SH-SY5Y (cell line): ENCODE results near the gene GRAP2.

Source experiments
- GATA2 ChIP-seq: IDR thresholded peaks from 2 replicates; pipeline ENCODE4 v1.6.1; 2011; ENCODE audit warnings: mild to moderate bottlenecking, low read depth, low read length
- GATA3 ChIP-seq: IDR thresholded peaks from 2 replicates; pipeline ENCODE4 v1.6.1; 2011; ENCODE audit warnings: low read depth, mild to moderate bottlenecking, low read length, moderate library complexity

GRCh38 chr22:39852799-39853198 is 48.1 kb upstream of the GRAP2 start:
- TF ChIP-seq GATA3 (no peak), GATA2 (no peak)
